Activated CD8-positive, alpha-beta memory T cell treated with anti-CD3 and anti-CD28 coated beads, Interleukin-2, amount 50 U/mL, for 48 hours (primary cell): ENCODE results near the gene LRRC55.

ENCODE experiments used
- DNase-seq: peaks from one replicate; pipeline ENCODE4 v3.0.0-alpha.2; 2020

Gene LRRC55

GRCh38 chr11:57203882-57204480 lies 22.2 kb downstream of the LRRC55 start:
- DNase-seq, result no peak

DNA sequence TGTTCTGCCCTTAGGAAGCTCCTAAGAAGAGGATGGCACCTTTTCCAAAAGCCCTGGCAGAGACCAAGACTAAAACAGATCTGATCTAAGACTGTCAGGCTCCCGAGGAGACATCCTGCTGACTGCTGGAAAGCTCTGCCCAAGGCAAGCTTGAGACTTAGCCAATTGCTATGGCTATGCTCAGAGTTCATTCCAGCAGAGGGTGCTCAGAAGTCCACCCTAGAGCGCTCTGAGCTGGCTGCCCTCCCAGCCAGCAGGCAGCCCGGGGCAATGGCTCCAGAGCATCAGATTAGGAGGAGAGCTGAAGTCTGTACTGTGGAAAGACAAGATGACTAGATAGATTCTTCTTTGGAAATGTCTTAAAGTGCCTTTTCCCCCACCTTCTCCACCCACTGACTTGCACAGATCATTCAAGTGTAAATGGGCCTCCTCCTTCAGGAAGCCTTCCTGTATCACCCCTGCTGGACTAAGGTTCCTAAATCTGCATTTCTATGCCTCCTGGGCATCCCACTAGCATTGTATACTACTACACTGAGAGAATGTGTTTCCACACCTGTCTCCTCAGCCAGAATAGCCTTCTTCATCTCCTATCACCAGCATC lies 23.4 kb downstream of the LRRC55 start:
- no peak for DNase-seq

GRCh38 chr11:57207168-57207567 lies 25.4 kb downstream of the LRRC55 start:
- no peak for DNase-seq

GRCh38 chr11:57210781-57211180 lies 29.0 kb downstream of the LRRC55 start:
- DNase-seq, result no peak

DNA sequence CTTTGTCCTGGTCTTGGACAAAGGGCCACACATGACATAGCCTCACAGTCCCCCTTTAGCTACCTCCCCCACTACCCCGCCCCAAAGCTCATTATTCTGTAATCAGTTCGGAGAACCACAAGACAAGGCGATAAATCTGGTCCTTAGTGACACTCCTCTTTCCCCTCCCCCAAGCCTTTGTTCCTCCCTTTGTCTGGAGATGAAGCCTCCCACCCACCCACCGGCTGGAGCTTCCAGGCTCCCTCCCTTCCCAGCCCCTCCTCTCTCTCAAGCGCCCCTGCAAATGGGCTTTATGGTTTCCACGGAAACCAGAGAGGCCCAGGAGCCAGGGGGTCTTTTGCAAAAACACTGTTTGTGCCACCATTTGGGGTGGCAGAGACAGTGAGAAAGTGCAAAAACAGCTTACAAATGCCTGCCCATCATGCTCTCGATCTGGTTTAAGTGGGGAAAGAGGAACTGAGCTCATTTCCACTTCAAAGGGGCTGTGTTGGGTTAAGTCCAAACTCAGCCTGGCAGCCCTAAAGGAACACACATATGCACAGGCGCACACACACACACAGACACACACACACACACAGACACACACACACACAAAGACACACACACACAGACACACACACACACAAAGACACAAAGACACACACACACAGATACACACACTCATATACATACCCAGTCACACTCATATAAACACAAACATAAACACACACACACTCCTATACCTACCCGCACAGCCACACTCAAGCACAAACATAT lies 31.8 kb downstream of the LRRC55 start:
- DNase-seq, result no peak

- no peak for DNase-seq
Observed at GRCh38 chr11:57214098-57214417, 32.3 kb downstream of the LRRC55 start.

GRCh38 chr11:57214494-57214893 lies 32.7 kb downstream of the LRRC55 start:
- DNase-seq, result no peak

DNA sequence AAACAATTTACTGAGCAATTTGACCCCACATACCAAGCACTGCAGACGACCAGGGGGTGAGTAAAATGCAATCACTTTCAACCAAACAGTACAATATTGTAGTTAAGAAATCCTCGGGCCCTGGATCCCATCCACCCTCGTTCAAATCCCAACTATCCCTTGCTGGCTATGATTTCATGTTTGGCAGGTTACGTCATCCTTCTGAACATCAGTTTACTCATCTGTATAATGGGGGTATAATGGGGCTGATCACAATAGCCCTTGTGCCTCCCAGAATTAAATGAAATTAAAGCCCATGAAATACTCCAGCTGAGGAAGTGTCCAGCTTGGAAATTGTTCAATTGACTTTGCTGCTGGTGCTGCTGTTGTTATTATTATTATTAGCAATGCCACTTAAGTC lies 34.7 kb downstream of the LRRC55 start:
- DNase-seq, result no peak

GRCh38 chr11:57217053-57217452 lies 35.3 kb downstream of the LRRC55 start:
- DNase-seq, result no peak

DNA sequence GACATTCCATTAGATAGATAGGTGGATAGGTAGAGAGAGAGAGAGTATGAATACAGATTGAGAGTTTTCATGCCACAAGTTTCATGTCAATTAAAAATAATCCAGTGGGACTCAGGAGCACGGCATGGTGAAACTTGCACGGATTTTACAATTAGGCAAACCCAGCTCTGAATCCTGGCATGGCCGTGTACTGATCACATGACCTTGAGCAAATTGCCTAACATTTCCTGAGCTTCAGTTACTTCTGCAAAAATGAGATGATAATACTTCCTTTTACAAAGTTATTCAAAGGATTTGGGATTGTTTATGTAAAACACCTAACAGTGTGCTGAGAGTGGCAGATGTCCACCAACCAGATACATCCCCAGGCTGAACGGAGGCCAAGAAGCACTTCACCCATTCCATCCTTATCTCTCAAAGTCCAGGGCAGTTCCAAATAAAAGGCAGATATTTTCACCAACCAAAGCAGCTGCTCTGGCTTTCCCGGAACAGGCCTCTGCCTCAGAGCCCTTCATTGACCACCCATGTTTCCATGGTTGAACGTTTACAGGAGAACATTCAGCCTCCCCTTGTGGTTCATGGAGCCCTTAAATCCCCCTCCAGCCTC lies 37.4 kb downstream of the LRRC55 start:
- DNase-seq, result no peak

DNA sequence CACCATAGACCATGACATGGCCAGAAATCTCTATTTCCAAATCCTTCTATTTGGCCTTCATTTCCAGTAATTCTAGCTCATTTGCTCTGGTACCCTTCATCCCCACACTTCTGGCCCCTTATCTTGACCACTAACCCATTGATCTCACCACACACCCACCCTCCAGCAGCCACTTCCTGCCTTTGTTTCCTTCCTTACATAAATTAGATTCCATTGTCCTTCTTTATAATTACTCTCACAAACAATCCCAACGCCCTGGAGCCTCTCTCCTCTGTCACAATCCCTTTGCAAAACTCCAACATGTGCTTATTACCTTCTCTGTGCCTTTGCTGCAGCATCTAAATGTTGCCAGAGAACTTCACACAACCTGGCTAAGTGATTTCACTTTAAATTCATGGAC lies 40.5 kb downstream of the LRRC55 start:
- DNase-seq, result no peak

DNA sequence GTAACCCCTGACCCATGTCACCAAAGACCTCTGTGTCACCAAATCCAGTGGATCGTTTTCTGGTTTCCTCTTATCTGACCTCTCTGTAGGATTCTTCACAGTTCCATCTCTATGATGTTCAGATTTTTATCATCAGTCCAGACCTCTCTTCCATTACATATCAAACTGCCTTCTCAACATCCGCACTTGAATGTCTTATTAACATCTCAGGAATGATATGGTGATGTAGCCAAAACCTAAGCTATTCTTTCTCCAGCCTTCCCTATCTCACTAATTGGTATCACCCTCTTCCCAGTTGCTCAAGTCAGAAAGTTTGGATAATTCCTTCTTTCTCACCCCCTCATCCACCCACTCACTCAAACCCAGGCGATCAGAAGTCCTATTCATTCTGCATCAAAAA lies 41.8 kb downstream of the LRRC55 start:
- no peak for DNase-seq

GRCh38 chr11:57224128-57224527 lies 42.4 kb downstream of the LRRC55 start:
- no peak for DNase-seq

DNA sequence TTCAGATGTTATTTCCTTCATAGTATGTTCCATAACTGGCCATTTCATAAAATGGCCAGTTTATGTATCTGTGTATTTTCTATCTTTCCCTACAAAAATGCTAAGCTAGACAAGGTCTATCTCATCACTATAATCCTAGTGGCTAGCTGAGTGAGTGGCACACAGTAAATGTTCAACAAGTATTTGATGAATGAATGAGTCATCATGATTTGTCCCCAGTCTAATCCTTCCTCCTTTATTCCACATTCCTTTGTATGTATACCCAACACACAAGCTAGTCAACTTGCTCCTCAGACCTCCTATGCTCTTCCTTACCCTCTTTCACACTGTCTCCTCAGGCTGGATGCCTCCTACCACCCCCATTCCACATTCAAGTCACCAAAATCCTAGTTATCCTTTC lies 42.8 kb downstream of the LRRC55 start:
- no peak for DNase-seq

DNA sequence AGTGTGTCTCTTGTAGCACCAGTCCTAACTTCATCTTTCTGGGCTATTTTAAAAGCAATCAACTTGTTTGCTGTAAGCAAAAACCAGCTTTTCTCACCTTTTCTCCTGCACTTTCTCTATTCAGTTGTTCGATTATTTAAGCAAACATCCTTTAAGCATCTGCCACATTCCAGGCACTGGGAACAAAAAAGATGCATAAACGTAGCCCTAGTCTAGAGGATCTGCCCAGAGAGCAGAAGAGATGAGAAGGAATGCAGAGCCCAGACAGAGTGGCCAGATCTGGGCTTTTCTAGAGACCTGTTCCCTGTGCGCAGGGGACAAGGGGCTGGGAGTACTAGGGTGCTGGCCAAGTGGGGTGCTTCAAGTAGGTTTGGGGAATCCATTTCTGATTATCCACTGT lies 46.8 kb downstream of the LRRC55 start:
- no peak for DNase-seq

- DNase-seq, result no peak
Observed at GRCh38 chr11:57230316-57230715, 48.6 kb downstream of the LRRC55 start.

- DNase-seq, result no peak
Observed at GRCh38 chr11:57230791-57231538, 49.2 kb downstream of the LRRC55 start.

GRCh38 chr11:57231539-57232253 lies 49.9 kb downstream of the LRRC55 start:
- DNase-seq, result no peak

DNA sequence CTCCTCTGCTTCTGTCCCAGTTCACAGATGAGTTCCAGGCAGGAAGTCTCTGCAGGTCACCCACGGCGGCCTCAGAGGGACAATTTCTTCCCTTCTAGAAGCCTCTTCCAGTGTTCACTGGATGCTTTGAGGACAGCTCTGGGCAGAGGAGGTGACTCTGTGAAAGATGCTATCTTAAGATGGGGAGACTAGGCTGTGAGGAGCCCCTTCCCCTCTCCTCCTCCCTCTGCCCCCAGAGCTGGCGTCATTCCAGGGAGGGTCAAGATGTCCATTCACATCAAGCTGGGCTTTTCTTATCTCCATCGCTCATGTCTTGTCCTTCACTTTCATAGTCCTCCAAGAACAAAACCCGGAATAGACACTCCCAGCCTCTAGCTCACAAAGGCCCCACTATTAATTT lies 51.9 kb downstream of the LRRC55 start:
- no peak for DNase-seq

DNA sequence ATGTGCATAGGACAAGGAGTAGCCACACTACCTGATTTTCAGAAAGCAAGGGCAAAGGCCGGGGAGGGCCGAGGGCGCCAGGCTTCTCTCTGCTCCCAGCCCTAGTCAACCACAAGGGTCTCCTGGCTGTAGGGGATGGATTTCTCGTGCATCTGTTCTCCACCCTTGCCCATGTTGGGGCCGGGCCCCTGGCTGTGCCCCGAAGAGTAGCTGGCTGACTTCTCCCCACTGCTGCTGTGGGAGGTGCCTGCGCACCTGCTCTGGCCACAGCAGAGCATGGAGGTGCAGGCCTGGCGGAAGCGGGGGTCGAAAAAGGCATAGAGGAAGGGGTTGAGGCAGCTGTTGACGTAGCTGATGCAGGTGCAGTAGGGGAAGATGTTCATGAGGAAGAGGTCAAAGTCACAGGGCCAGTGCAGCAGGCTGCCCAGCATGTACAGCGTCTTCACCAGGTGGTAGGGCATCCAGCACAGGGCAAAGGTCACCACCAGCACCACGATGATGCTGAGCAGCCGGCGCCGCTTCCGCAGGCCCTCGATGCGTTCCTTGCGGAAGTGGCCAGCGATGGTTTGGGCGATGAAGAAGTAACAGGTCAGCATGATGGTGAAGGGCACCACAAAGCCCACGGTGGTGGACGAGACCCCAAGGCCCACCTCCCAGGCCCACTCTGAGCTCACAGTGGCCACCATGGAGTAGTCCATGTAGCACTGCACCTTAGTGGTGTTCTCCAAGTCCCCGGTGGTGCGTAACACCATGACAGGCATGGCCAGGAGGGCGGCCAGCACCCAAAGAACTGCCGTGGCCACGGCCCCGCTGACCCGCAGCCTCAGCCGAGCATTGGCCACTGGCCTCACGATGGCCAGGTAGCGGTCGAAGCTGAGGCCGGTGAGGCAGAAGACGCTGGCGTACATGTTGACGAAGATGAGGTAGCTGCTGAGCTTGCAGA lies 54.3 kb downstream of the LRRC55 start:
- DNase-seq, result no peak

DNA sequence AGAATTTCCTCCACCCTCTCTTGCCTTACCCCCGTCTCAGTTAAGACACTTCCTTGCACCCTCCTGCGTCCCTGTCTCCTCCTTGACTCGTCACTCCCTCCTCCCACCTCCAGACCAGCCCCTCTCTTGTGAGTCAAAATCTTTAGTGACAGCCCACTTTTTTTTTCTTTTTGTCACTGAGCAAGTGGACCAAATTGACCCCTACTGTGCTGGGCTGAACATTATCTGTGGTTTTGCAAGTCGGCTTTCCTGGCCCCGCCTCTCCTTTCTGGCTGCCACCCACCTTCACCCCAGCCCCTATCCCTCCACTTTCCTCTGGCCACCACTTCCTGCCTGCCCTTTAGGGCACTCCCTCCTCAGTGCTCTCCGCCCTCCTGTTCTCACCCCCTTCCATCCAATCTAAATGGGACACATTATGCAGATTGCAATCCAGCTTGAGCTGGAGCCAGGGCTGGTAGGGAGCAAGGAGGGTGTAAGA lies 55.5 kb downstream of the LRRC55 start, which contains the start of gene APLNR:
TSS of gene APLNR (minus strand) at position 47 of the 478 bp plus-strand sequence. CDS start 246 bp downstream, outside the sequence.
- DNase-seq, result no peak
